Sigmoid colon (tissue), 7 donors: ENCODE measurements around the gene ANKAR. TPM values are rescaled to one million over a fixed set of nuclear protein-coding genes. Genes with fewer than 3 reads are reported as not detected.

Experiments used
- DNase-seq: peaks from one replicate; pipeline ENCODE4 v3.0.0-alpha.2; 2019
- H3K27ac ChIP-seq, 4 donors: fragments of 200-600 bp; sonication (generic); one replicate each; pipeline ENCODE4 v1.5.1; 2016 to 2019; ENCODE audit warnings: mild to moderate bottlenecking in 1 of 4
- H3K27me3 ChIP-seq, 3 donors: fragments of 200-600 bp; sonication (generic); one replicate each; pipeline ENCODE4 v1.5.1; 2019; ENCODE audit warnings: mild to moderate bottlenecking in 1 of 3
- H3K36me3 ChIP-seq, 4 donors: fragments of 200-600 bp; sonication (generic); one replicate each; pipeline ENCODE4 v1.5.1; 2016 to 2019
- H3K4me1 ChIP-seq, 4 donors: fragments of 200-600 bp; sonication (generic); one replicate each; pipeline ENCODE4 v1.5.1; 2017 to 2019
- H3K4me3 ChIP-seq, 4 donors: fragments of 200-600 bp; sonication (generic); one replicate each; pipeline ENCODE4 v1.5.1; 2017 to 2019; ENCODE audit warnings: mild to moderate bottlenecking in 2 of 4, moderate library complexity in 1 of 4
- H3K9me3 ChIP-seq, 4 donors: fragments of 200-600 bp in 3 of 4; sonication (generic) in 3 of 4; one replicate each; pipeline versions ENCODE4 v1.5.1 to v1.6.1; 2013 to 2019
- CTCF ChIP-seq, 4 experiments: fragments of 450-650 bp in 3 of 4; fragments of 200-600 bp in 1 of 4; IDR thresholded peaks; one replicate each; pipeline ENCODE4 v1.5.1; 2016 to 2019; ENCODE audit warnings: antibody characterized with exemption in 4 of 4, mild to moderate bottlenecking in 3 of 4, moderate library complexity in 2 of 4
- EP300 ChIP-seq, 4 donors: sonication (generic); formaldehyde crosslinking; IDR thresholded peaks; one replicate each; pipeline ENCODE4 v1.6.1; 2017; ENCODE audit warnings: antibody characterized with exemption in 4 of 4
- POLR2A ChIP-seq, 2 donors: fragments of 450-650 bp; IDR thresholded peaks; one replicate each; pipeline ENCODE4 v1.6.1; 2016; ENCODE audit warnings: antibody characterized with exemption in 2 of 2, mild to moderate bottlenecking in 2 of 2, moderate library complexity in 2 of 2
- POLR2AphosphoS5 ChIP-seq, 4 donors: sonication (generic); formaldehyde crosslinking; IDR thresholded peaks; one replicate each; pipeline ENCODE4 v1.6.1; 2017; ENCODE audit warnings: antibody characterized with exemption in 4 of 4
- WGBS, 2 donors: extraction: QIAGEN DNeasy Blood & Tissue Kit; methylation state at CpG; one replicate each; pipeline ENCODE4 v1.1.7; 2013; 5-methylcytosine and 5-hydroxymethylcytosine counted together
- intact Hi-C: fragments of 100-400 bp; cut with DNase I; formaldehyde crosslinking; loops from one replicate; pipeline ENCODE4 v1.15.1; 2023
- polyA plus RNA-seq, 3 donors: library from polyadenylated mRNA; stranded (reverse); fragments of 200-250 nt; gene quantifications; one replicate each; pipeline ENCODE4 v1.2.3, GENCODE V29; 2013
- total RNA-seq, 4 donors: library from RNA; depleted of rRNA; stranded (reverse); fragments of >200 nt; gene quantifications; one replicate each; pipeline ENCODE4 v1.1.0, GENCODE V29; 2016
- donor health status: healthy with polysubstance abuse.
- donor health status: Bipolar disorder and iron deficiency.
- donor health status: healthy.

Gene ANKAR
- total RNA-seq = 10 to 100 TPM; 11.9 to 27.7 (median 23.9) TPM
- 1 to 10 TPM; 2.1 to 2.5 (median 2.4) TPM for polyA plus RNA-seq

DNA sequence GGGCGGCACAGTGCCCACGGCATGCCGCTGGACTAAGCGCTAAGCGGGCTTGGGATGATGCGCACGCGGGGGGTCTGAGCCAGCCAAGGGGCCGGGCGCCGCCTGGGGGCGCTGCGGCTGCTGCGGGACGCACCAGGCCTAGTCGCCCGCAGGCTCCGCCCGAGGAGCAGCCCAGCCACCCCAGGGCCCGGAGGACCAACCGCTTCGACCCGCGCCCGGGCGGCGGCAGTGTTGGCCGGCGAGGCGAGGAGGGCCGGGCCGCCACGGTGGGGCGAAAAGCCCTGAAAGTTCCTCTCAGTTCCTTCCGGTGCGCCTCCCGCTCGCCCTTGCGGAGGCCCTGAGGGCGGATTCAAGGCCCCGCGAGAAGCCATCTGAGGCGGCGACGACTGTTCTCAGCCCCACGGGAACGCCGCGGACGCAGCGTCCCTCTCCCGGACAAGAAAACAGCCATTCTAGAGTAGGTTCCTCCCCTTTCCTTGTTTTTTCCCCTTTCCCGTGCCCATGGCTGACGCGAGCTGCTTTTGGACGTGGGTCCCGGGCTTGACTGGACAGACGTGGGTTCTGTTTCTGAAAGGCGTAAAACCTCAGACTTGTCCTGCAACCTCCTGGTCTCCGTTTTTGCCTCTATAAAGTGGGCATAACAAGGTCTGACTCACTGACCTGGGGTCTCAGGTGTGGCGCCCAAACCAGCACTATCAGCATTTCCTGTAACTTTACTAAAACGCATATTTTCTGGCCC lies at the start of gene ANKAR:
ANKAR (plus strand) TSS at position 297 of the 739 bp plus-strand sequence. CDS start 1,821 bp downstream, outside the sequence.
- Histone ChIP-seq H3K4me3 (peak within 1 kb of the TSS; percentile 53 to 70 (median 61)), H3K27me3 (no peaks in the 10 kb centered on the region), H3K27ac (peak within 1 kb of the TSS; percentile 85 to 98 (median 94)), H3K4me1 (peaks cover 0 to 29% (median 14%) of the 10 kb centered on the region in 4 donors), H3K36me3 (peaks cover 0 to 28% (median 0%) of the 10 kb centered on the region in 4 donors), H3K9me3 (no peaks in the 10 kb centered on the region)
- intact Hi-C loops = loop anchor here (1.0 to 2.0 kb wide), 2 partner anchors 13 to 24 kb away; partner anchors contain the start of gene ASNSD1
- 1% methylated on average over 62 of the region's 62 CpGs for WGBS, 2 donors
- peak; percentile 94 for DNase-seq
- TF ChIP-seq EP300 (IDR thresholded peaks at IDR 0.05) = no peak
- TF ChIP-seq POLR2AphosphoS5 (IDR thresholded peaks at IDR 0.05) = peak; percentile 22 to 79 (median 56)
- TF ChIP-seq POLR2A (IDR thresholded peaks at IDR 0.05) = peak; percentile 30 to 34
- TF ChIP-seq CTCF (IDR thresholded peaks at IDR 0.05) = peak; percentile 44 to 91 (median 62)

DNA sequence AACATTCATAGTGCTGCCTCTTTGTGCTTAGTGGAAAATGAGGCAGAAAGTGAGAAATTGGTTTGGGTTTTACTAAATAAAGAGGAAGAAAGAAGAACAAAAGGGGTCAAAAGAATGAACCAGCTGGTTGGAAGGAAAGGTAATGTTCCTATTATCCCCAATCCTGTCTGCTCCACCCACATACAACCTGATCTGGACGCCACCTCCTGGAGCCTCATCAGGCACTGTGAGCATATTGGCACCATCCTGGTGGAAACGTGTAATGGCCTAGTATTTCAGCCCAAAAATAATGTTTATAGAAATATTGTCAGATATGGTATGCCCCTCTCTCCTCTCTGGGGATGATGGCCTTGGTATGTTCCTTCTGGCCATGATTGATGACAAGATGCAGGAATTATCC lies 48.8 kb upstream of the ANKAR start:
- no peak overlapping the region for H3K27ac ChIP-seq
- no peak overlapping the region for H3K4me3 ChIP-seq
- TF ChIP-seq POLR2A (IDR thresholded peaks at IDR 0.05) (no peak), EP300 (IDR thresholded peaks at IDR 0.05) (no peak), CTCF (IDR thresholded peaks at IDR 0.05) (no peak), POLR2AphosphoS5 (IDR thresholded peaks at IDR 0.05) (no peak)
- no peaks in the 10 kb centered on the region for H3K36me3 ChIP-seq
- 93 to 96% methylated on average over 2 of the region's 2 CpGs for WGBS, 2 donors
- H3K27me3 ChIP-seq = no peaks in the 10 kb centered on the region
- intact Hi-C loops = no loop called here
- peaks cover 0 to 13% (median 5%) of the 10 kb centered on the region in 4 donors for H3K4me1 ChIP-seq
- no peak for DNase-seq
- no peaks in the 10 kb centered on the region for H3K9me3 ChIP-seq

- H3K27ac ChIP-seq = no peak overlapping the region
- no peaks in the 10 kb centered on the region for H3K36me3 ChIP-seq
- DNase-seq = no peak
- 82 to 95% methylated on average over 1 of the region's 1 CpG for WGBS, 2 donors
- H3K9me3 ChIP-seq = no peaks in the 10 kb centered on the region
- intact Hi-C loops = no loop called here
- no peak for TF ChIP-seq CTCF (IDR thresholded peaks at IDR 0.05)
- TF ChIP-seq POLR2AphosphoS5 (IDR thresholded peaks at IDR 0.05) = no peak
- no peaks in the 10 kb centered on the region for H3K27me3 ChIP-seq
- H3K4me3 ChIP-seq = no peak overlapping the region
- H3K4me1 ChIP-seq = peaks cover 0 to 27% (median 16%) of the 10 kb centered on the region in 4 donors
Observed at GRCh38 chr2:189627789-189628188, 46.7 kb upstream of the ANKAR start.

- H3K4me3 ChIP-seq = no peak overlapping the region
- DNase-seq = no peak
- peaks cover 0 to 27% (median 16%) of the 10 kb centered on the region in 4 donors for H3K4me1 ChIP-seq
- TF ChIP-seq CTCF (IDR thresholded peaks at IDR 0.05) = no peak
- no peak for TF ChIP-seq POLR2AphosphoS5 (IDR thresholded peaks at IDR 0.05)
- intact Hi-C loops = no loop called here
- H3K9me3 ChIP-seq = no peaks in the 10 kb centered on the region
- no peaks in the 10 kb centered on the region for H3K36me3 ChIP-seq
- no peaks in the 10 kb centered on the region for H3K27me3 ChIP-seq
- WGBS, 2 donors = 85 to 92% methylated on average over 9 of the region's 9 CpGs
- H3K27ac ChIP-seq = peak overlapping the region in 1 of 4 donors; percentile 11
Observed at GRCh38 chr2:189628817-189629530, 45.5 kb upstream of the ANKAR start.
